ENCODE results near the gene RARB.
A peak's percentile ranks its signal among the peaks of the same experiment; 100 is the strongest.

RARB gene

GRCh38 chr3:25582242-25582641 lies 154.2 kb downstream of the RARB start:
- no peak for DNase-seq

GRCh38 chr3:25583343-25583742 lies 155.3 kb downstream of the RARB start:
- no peak for DNase-seq

GRCh38 chr3:25584011-25584789 lies 156.1 kb downstream of the RARB start:
- no peak for DNase-seq

DNA sequence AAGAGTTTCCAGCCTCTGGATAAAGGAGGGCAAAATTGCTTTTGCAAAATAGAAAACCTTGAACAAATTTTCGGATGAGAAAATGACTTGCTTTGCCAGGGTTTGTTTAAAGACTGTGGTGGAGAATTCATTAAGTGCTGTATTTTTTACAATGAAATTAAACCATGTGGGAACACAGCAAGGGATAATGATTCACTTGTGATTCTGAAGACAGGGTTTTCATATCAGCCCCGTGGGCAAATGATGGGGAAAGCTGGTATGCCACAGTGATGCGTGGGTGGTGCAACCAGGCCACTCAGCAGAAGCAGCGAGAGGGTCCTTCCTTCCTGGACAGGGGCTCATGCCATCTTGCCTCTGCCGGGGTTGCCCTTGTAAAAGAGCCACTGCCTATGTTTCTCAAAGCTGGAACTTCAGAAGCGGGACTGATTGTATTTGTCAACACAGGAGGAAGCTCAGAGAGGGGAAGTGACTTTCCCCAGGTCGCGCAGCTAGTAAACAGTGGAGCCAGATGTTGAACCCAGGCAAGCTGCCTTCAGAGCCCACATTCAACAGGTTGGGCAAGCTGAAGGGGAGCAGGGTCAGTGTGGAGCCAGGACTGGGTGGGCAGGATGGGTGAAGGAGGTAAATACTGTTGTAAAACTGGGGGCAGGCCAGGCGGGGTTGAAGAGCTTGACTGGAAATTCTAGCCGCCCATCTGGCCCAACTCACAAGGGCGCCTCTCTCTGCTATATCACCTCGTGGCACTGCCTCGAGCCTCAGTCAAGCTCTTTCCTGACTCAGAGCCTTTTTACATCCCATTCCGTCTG lies 157.5 kb downstream of the RARB start:
- no peak for DNase-seq

DNA sequence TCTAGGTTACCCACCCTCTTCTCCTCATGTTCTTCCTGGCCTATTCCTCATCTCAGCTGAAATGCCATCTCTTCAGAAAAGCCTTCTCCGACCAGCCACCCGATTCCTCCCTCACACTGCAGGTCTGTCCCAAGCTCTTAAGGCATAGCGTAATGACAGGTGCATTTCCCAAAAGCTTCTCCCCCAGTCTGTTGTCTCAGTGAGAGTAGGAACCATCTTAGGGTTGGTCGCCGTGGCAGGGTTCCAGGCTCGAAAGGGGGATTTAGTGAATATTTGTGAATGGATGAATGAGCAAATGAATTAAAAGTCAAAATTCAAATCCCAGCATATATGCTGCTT lies 158.1 kb downstream of the RARB start:
- no peak for DNase-seq

DNA sequence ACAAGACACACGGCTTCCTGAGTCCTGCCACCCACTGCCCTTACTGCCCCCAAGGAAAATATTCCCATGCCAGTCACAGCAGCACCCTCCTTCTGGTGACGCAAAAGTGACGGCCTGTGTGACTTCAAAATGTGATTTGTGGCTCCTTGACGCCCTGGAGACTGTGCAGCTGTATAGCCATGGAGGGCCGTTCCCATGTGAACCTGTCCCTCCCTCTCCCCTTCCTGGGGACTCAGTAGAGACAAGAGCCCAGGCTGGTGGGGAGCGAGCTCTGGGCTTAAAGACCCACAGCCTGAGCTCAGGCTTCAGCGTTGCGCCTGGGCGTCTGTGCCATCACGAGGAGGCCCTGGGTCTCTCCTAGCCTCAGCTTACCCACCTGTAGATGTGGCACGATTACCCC lies 158.5 kb downstream of the RARB start:
- DNase-seq, result no peak

- no peak for DNase-seq
Observed at GRCh38 chr3:25587094-25587493, 159.0 kb downstream of the RARB start.

GRCh38 chr3:25587526-25587925 lies 159.5 kb downstream of the RARB start:
- no peak for DNase-seq

- DNase-seq, result no peak
Observed at GRCh38 chr3:25587975-25588374, 159.9 kb downstream of the RARB start.

- no peak for DNase-seq
Observed at GRCh38 chr3:25588441-25589103, 160.5 kb downstream of the RARB start.

GRCh38 chr3:25589104-25589782 lies 161.2 kb downstream of the RARB start:
- no peak for DNase-seq

DNA sequence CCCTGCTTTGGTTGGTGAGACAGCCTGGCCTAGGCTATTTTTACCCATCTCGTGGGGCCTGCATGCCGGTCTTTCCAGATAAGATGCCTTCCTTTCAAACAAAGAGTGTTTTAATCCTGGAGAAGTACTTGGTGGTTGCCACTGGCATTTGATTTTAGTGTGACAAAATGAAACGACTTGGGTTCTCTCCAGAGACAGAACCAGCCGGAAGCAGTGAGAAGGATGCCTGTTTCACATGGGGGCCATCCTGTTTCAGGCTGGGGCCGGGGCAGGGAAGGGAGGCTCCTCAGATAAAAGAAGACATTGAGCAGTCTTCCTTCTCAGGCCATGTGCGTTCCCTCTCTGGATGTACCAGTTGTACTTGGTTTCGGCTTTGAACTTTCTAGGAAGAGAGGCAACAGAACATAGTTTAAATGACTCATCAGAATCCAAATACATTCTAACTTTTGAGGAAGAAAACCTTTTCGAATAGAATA lies 161.8 kb downstream of the RARB start:
- DNase-seq, result no peak

- peak; percentile 6 to 8 for DNase-seq
Observed at GRCh38 chr3:25592510-25592968, 164.5 kb downstream of the RARB start.

- DNase-seq, result no peak
Observed at GRCh38 chr3:25593001-25593400, 164.9 kb downstream of the RARB start.

DNA sequence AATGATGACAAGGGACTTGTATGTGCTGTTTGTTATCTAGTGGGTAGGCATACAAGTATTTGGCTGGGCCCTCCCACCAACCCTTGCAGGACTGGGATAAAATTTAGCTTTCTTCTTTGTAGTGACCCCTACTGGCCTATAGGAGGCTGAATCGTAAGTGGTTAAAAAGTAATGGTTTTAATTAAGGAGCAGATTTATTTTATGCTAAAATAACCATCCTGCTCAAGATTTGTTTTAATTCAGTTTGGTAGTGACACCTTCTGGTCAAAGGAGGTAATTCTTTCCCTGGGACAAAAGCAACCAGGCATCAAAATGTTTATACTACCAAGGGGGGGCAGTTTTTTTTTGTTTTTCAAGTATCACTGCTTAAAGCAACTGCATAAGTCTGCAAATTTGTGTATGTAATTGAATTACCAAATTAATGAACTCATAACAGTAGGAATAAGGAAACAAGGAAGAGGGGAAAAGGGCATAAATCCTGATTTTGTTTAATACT lies 166.0 kb downstream of the RARB start:
- DNase-seq, result peak; percentile 61 to 73

GRCh38 chr3:25597535-25598101 lies 169.6 kb downstream of the RARB start:
- DNase-seq, result no peak

DNA sequence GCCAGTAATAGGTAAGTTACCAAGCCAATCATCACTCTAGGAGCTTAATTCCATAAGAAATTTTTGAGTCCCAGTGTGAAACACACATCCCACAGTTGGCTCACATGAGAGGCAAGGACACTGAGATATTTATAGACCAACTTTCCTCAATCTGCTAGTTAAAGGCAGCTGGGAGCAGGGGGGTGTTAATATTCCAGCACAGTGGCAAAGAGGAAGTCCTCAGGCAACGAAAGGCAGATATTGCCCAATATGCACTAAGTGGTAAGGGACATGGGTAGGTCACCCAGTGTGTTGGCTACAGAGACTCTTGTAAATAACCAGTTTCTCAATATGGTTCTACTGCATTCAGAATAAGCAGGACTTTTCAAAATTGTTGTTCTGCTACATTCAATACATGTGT lies 175.6 kb downstream of the RARB start:
- peak; percentile 54 to 65 for DNase-seq

DNA sequence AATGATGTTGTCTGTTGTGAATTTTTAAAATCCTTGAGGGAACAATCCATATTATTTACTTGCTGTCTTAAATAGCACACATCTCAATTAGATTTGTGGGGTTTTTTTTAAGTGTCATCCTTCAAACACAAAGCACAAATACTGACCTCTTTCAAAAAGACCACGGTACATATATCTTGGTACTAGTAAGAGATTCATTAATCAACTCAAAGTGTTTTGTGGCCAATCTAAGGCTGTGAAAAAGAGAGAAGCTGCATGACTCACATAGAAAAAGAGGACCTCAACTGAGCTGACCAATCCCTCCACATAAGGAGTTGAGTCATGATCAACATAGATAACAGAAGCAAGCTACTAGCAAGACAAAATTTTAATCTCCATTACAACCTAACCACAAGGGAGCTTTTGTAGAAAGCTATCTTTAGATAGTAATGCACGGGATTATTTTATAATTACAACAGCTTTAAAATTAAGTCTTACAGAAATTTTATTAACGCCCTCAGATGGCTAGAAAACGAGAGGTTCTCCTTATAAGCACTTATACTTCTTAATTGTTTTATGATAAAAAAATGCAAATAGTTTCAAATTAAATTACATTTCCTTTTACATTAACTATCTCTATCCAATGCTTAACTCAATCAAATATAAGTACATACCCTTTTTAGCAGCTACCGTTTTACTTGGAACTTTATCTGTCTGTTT lies 176.2 kb downstream of the RARB start:
- DNase-seq, result peak; percentile 85 to 86

GRCh38 chr3:25610167-25610566 lies 182.1 kb downstream of the RARB start:
- no peak for DNase-seq

DNA sequence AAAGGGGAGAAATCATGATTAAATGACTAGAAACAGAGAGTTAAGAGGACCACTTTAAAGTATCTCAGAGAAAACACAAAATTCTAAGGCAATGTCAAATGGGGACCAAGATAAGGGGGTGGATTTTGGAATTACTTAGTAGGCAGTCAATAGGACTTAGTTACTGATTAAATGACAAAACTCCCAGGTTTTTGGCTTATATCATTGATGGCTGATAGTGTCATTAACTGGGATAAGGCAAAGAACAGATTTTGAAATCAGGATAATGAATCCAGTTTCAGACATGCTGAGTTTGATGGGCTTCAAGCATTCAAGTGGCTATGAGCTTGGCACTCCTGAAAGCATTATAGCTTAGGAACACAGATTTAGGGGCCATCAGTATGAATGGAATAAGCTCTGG lies 182.7 kb downstream of the RARB start:
- no peak for DNase-seq

DNA sequence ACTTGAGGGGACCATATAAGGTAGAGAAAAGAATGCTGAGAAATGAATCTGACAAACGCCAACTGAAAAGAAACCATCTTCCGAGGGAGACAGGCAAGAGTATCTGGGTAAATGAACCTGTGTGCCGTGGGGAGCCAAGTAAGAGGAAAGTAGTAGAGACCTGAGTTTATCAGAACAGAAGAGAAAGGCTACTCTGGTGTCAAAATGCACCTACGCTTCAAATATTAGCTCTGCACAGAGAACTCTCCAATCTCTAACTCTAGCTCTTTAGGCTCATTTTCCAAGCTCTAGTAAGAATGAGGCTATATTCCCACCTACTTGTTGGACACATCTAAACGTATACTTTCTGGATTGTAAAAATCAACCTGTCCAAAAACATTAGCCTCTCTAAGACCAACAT lies 183.1 kb downstream of the RARB start:
- DNase-seq, result no peak

DNA sequence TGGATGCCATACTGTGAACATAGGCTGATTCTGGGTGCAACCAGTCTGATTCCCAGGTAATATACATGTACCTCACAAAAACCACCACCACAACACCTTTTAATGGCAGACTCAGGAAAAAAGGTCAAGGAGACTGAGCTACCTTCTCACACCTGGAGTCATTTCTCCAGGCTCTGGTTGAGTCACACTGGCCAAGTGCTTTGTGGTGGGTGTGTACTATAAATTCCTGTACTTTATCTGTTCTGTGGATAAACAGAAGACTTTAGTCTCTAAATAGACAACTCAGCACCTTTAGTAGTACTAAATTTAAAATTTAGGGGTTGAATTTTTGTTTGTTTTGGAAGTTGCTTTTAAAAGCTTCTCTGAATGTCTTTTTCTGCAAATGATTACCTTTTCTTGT lies 190.0 kb downstream of the RARB start:
- no peak for DNase-seq
